CD4-positive, alpha-beta memory T cell (primary cell): ENCODE data around the gene GPHA2. TPM values are rescaled to one million over a fixed set of nuclear protein-coding genes. Genes with fewer than 3 reads are reported as not detected.

Source experiments
- CTCF ChIA-PET: fragments of 350-600 bp; sonication (Branson Sonifier 250); formaldehyde crosslinking; loops from one replicate; lab custom pipeline; 2021; ENCODE audit warnings: inconsistent platforms; ENCODE audit not compliant: partially characterized antibody; lab: Charles Lee
- POLR2A ChIA-PET: fragments of 350-600 bp; sonication (Branson Sonifier 250); formaldehyde crosslinking; loops from one replicate; lab custom pipeline; 2021; ENCODE audit not compliant: partially characterized antibody; lab: Charles Lee
- DNase-seq, 5 donors: peaks; one replicate each; pipeline versions ENCODE4 v3.0.0 to v3.0.0-alpha.2; 2020 to 2022; ENCODE audit warnings: mixed read lengths in 1 of 5
- H3K27ac ChIP-seq: one replicate; pipeline ENCODE4 v1.7.0; 2013; ENCODE audit warnings: low read depth, low read length
- H3K27me3 ChIP-seq: 2 replicates; pipeline ENCODE4 v1.7.0; 2013; ENCODE audit warnings: mild to moderate bottlenecking, low read length, moderate library complexity; ENCODE audit not compliant: insufficient read depth
- H3K36me3 ChIP-seq: 2 replicates; pipeline ENCODE4 v1.7.0; 2013; ENCODE audit warnings: mild to moderate bottlenecking, low read length, moderate library complexity; ENCODE audit not compliant: insufficient read depth
- H3K4me1 ChIP-seq: 2 replicates; pipeline ENCODE4 v1.7.0; 2013; ENCODE audit warnings: mild to moderate bottlenecking, low read length, moderate library complexity; ENCODE audit not compliant: insufficient read depth
- H3K4me3 ChIP-seq, 2 donors: one replicate each; pipeline ENCODE4 v1.7.0; 2013; ENCODE audit warnings: low read length in 2 of 2, mild to moderate bottlenecking in 1 of 2
- H3K9me3 ChIP-seq, 2 donors: one replicate each; pipeline ENCODE4 v1.7.0; 2013; ENCODE audit warnings: low read length in 2 of 2, control low read depth in 1 of 2; ENCODE audit not compliant: control insufficient read depth in 1 of 2
- H3K27ac Mint-ChIP-seq, 7 donors: one replicate each; pipeline ENCODE4 v1.8.0; 2020 to 2021; ENCODE audit warnings: mixed read lengths in 7 of 7, mild to moderate bottlenecking in 6 of 7, inconsistent platforms in 3 of 7, moderate library complexity in 3 of 7
- H3K27me3 Mint-ChIP-seq, 2 donors: one replicate each; pipeline ENCODE4 v1.8.0; 2020 to 2021; ENCODE audit warnings: mixed read lengths in 2 of 2
- H3K36me3 Mint-ChIP-seq, 2 donors: one replicate each; pipeline ENCODE4 v1.8.0; 2020 to 2021; ENCODE audit warnings: mixed read lengths in 2 of 2, inconsistent platforms in 1 of 2, mild to moderate bottlenecking in 1 of 2
- H3K4me1 Mint-ChIP-seq, 4 donors: one replicate each; pipeline ENCODE4 v1.8.0; 2020 to 2021; ENCODE audit warnings: mixed read lengths in 4 of 4, mild to moderate bottlenecking in 1 of 4
- H3K4me3 Mint-ChIP-seq, 8 donors: one replicate each; pipeline ENCODE4 v1.8.0; 2020 to 2021; ENCODE audit warnings: mixed read lengths in 8 of 8, mild to moderate bottlenecking in 7 of 8, moderate library complexity in 6 of 8, inconsistent platforms in 3 of 8
- H3K9me3 Mint-ChIP-seq, 8 donors: one replicate each; pipeline ENCODE4 v1.8.0; 2020 to 2021; ENCODE audit warnings: mixed read lengths in 8 of 8, mild to moderate bottlenecking in 5 of 8, inconsistent platforms in 3 of 8, moderate library complexity in 1 of 8
- intact Hi-C: fragments of 100-400 bp; cut with micrococcal nuclease; formaldehyde crosslinking; loops from one replicate; pipeline ENCODE4 v1.15.1; 2023
- polyA plus RNA-seq, 2 donors: library from polyadenylated mRNA; unstranded; fragments of 300-500 nt; fragmentation: Illumina TruSeq; gene quantifications; one replicate each; pipeline ENCODE4 v1.2.3, GENCODE V29; 2021
- total RNA-seq, 2 experiments: library from RNA; stranded (reverse); gene quantifications; one replicate each; pipeline ENCODE4 v1.2.3, GENCODE V29; 2021

Gene GPHA2
- total and polyA plus RNA-seq, 4 experiments from 2014 or later, result 0.47 TPM; not detected in 3

GRCh38 chr11:64913171-64913727 is 22.4 kb downstream of the GPHA2 start:
- POLR2A ChIA-PET, result interaction anchor here (5.8 kb wide), 1 partner anchor 13 kb away, joined by 46 read pairs; the partner anchor contains the start of gene PPP2R5B
- no peak overlapping the region for H3K27ac ChIP-seq
- no peaks in the 10 kb centered on the region for H3K27me3 Mint-ChIP-seq
- peaks cover 52% of the 10 kb centered on the region for H3K36me3 ChIP-seq
- H3K4me3 Mint-ChIP-seq, result no peak overlapping the region
- no peaks in the 10 kb centered on the region for H3K9me3 ChIP-seq
- DNase-seq, result peak in 1 of 5 donors; percentile 24
- CTCF ChIA-PET, result no interaction called here
- H3K4me1 ChIP-seq, result peaks cover 26% of the 10 kb centered on the region
- H3K27ac Mint-ChIP-seq, result peak overlapping the region in 2 of 7 donors; percentile 47 to 50
- no peaks in the 10 kb centered on the region for H3K9me3 Mint-ChIP-seq
- peaks cover 15 to 55% of the 10 kb centered on the region in 2 donors for H3K36me3 Mint-ChIP-seq
- H3K27me3 ChIP-seq, result no peaks in the 10 kb centered on the region
- H3K4me1 Mint-ChIP-seq, result peaks cover 15 to 31% (median 23%) of the 10 kb centered on the region in 4 donors
- no peak overlapping the region for H3K4me3 ChIP-seq
- intact Hi-C loops, result no loop called here

DNA sequence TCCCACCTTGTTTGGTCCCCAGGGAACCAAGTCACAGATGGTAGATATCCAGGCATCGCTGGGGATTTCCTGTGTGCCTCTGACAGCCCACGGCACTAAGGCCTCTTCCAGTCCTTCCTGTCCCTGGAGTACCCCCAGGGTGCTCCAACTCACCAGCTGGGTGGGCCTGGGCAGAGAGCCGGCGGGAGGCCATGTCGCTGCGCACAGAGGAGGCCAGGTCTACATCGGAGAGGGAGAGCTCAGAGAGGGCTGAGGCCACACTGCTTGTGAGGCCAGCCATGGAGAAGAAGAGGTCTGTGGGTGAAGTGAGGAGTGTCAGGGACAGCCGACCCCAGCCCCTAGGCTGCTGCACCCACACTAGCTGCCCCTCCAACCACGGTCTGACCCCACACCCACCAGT is 24.0 kb downstream of the GPHA2 start:
- Histone ChIP-seq H3K27me3 (no peaks in the 10 kb centered on the region), H3K27ac (no peak overlapping the region), H3K4me3 (no peak overlapping the region), H3K9me3 (no peaks in the 10 kb centered on the region), H3K36me3 (peaks cover 65% of the 10 kb centered on the region), H3K4me1 (peaks cover 17% of the 10 kb centered on the region)
- CTCF ChIA-PET, result interaction anchor here (0.5 to 1.4 kb wide), 2 partner anchors 64 to 66 kb away, joined by 4 to 5 read pairs; no protein-coding TSS in a partner anchor
- peaks cover 20 to 59% of the 10 kb centered on the region in 2 donors for H3K36me3 Mint-ChIP-seq
- no peak overlapping the region for H3K4me3 Mint-ChIP-seq
- no peaks in the 10 kb centered on the region for H3K27me3 Mint-ChIP-seq
- intact Hi-C loops, result no loop called here
- H3K4me1 Mint-ChIP-seq, result peaks cover 8 to 21% (median 13%) of the 10 kb centered on the region in 4 donors
- H3K27ac Mint-ChIP-seq, result peak overlapping the region in 2 of 7 donors; percentile 22 to 50
- POLR2A ChIA-PET, result interaction anchor here (0.6 to 1.7 kb wide), 3 partner anchors 11 to 596 kb away, joined by 3 to 4 read pairs (median 4); no protein-coding TSS in a partner anchor
- peak in 1 of 5 donors; percentile 16 for DNase-seq
- H3K9me3 Mint-ChIP-seq, result no peaks in the 10 kb centered on the region

- Histone ChIP-seq H3K4me3 (no peak overlapping the region), H3K4me1 (peaks cover 13% of the 10 kb centered on the region), H3K36me3 (peaks cover 69% of the 10 kb centered on the region), H3K9me3 (no peaks in the 10 kb centered on the region), H3K27ac (no peak overlapping the region), H3K27me3 (no peaks in the 10 kb centered on the region)
- H3K9me3 Mint-ChIP-seq, result no peaks in the 10 kb centered on the region
- ChIA-PET POLR2A (interaction anchor here (1.1 to 1.7 kb wide), 2 partner anchors 11 to 166 kb away, joined by 3 to 4 read pairs; no protein-coding TSS in a partner anchor), CTCF (interaction anchor here (1.4 kb wide), 1 partner anchor 63 kb away, joined by 5 read pairs; no protein-coding TSS in a partner anchor)
- no peak for DNase-seq
- no peaks in the 10 kb centered on the region for H3K27me3 Mint-ChIP-seq
- peaks cover 6 to 15% (median 8%) of the 10 kb centered on the region in 4 donors for H3K4me1 Mint-ChIP-seq
- intact Hi-C loops, result no loop called here
- peak overlapping the region in 1 of 7 donors; percentile 50 for H3K27ac Mint-ChIP-seq
- H3K4me3 Mint-ChIP-seq, result no peak overlapping the region
- H3K36me3 Mint-ChIP-seq, result peaks cover 20 to 53% of the 10 kb centered on the region in 2 donors
These were observed 24.6 kb downstream of the GPHA2 start for GRCh38 chr11:64911142-64911541.

GRCh38 chr11:64910451-64911093 is 25.1 kb downstream of the GPHA2 start:
- H3K27ac Mint-ChIP-seq, result peak overlapping the region in 1 of 7 donors; percentile 50
- H3K27me3 Mint-ChIP-seq, result no peaks in the 10 kb centered on the region
- no peak overlapping the region for H3K4me3 Mint-ChIP-seq
- Histone ChIP-seq H3K9me3 (no peaks in the 10 kb centered on the region), H3K27ac (no peak overlapping the region), H3K4me1 (peaks cover 7% of the 10 kb centered on the region), H3K27me3 (no peaks in the 10 kb centered on the region), H3K4me3 (no peak overlapping the region), H3K36me3 (peaks cover 74% of the 10 kb centered on the region)
- H3K4me1 Mint-ChIP-seq, result peaks cover under 1 to 9% (median 3%) of the 10 kb centered on the region in 4 donors
- peak in 1 of 5 donors; percentile 40 for DNase-seq
- CTCF ChIA-PET, result no interaction called here
- H3K9me3 Mint-ChIP-seq, result no peaks in the 10 kb centered on the region
- peaks cover 21 to 53% of the 10 kb centered on the region in 2 donors for H3K36me3 Mint-ChIP-seq
- POLR2A ChIA-PET, result no interaction called here
- intact Hi-C loops, result no loop called here

DNA sequence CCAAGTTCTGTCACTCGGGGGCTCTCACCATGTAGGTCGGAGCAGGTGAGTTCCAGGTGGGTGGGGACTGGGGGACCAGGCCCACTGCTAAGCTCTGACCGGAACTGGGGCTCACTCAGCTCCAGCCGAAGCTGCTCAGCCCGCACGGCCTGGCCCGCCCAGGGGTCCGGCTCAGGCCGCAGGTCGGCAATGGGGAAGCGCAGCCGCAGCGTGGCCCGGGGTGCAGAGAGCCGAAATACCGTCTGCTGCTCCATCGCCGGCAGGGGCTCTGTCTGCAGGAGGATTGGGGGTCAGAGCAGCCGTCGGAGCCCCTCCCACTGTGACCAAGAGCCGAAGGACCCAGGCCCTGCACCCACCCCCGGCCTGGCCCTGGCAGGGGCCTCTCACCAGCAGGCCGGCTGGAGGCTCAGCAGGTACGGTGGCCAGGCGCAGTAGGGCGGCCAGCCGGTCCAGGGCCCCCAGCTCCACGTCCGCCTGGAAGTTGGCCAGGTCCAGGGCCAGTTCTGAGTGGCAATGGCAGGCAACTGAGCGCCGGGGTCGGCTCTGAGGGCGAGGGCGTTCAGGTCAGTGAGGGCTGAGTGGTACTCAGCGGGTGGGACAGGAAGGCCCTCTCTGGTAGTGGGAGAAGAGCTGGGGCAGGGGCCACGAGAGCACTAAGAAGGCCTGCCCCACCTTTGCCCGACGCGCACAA is 25.9 kb downstream of the GPHA2 start:
- Histone ChIP-seq H3K27me3 (no peaks in the 10 kb centered on the region), H3K9me3 (no peaks in the 10 kb centered on the region), H3K36me3 (peaks cover 77% of the 10 kb centered on the region), H3K4me3 (no peak overlapping the region), H3K4me1 (no peaks in the 10 kb centered on the region), H3K27ac (no peak overlapping the region)
- POLR2A ChIA-PET, result no interaction called here
- Mint-ChIP-seq H3K4me1 (peaks cover 0 to 4% (median 3%) of the 10 kb centered on the region in 4 donors), H3K36me3 (peaks cover 26 to 59% of the 10 kb centered on the region in 2 donors), H3K4me3 (no peak overlapping the region), H3K27ac (no peak overlapping the region), H3K27me3 (no peaks in the 10 kb centered on the region), H3K9me3 (no peaks in the 10 kb centered on the region)
- peak in 1 of 5 donors; percentile 28 for DNase-seq
- intact Hi-C loops, result no loop called here
- CTCF ChIA-PET, result no interaction called here

DNA sequence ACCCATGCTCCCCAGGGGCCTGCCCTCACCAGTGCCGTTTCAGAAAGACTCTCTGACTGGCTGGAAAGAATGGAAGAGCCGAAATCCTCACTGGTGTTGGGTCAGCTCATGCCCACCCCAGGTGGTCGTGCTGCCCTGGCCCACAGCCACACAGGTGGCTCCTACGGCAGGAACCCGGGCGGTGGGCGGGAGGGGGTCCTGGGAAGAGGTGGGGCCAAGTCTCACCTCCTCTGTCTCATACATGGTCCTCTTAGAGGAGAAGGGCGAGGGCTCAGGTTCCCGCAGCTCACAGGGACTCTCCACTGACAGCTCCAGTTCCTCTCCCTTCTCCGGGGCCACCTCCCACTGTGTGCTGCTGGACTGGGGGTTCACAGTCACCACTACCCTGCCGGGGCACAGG is 26.9 kb downstream of the GPHA2 start:
- no peak overlapping the region for H3K27ac Mint-ChIP-seq
- peaks cover 75% of the 10 kb centered on the region for H3K36me3 ChIP-seq
- POLR2A ChIA-PET, result no interaction called here
- intact Hi-C loops, result no loop called here
- no peaks in the 10 kb centered on the region for H3K4me1 ChIP-seq
- no peak overlapping the region for H3K27ac ChIP-seq
- peaks cover 0 to 3% (median under 1%) of the 10 kb centered on the region in 4 donors for H3K4me1 Mint-ChIP-seq
- H3K9me3 Mint-ChIP-seq, result no peaks in the 10 kb centered on the region
- H3K36me3 Mint-ChIP-seq, result peaks cover 27 to 63% of the 10 kb centered on the region in 2 donors
- no peaks in the 10 kb centered on the region for H3K27me3 ChIP-seq
- H3K4me3 Mint-ChIP-seq, result no peak overlapping the region
- no peak overlapping the region for H3K4me3 ChIP-seq
- CTCF ChIA-PET, result no interaction called here
- DNase-seq, result no peak
- no peaks in the 10 kb centered on the region for H3K27me3 Mint-ChIP-seq
- no peaks in the 10 kb centered on the region for H3K9me3 ChIP-seq

DNA sequence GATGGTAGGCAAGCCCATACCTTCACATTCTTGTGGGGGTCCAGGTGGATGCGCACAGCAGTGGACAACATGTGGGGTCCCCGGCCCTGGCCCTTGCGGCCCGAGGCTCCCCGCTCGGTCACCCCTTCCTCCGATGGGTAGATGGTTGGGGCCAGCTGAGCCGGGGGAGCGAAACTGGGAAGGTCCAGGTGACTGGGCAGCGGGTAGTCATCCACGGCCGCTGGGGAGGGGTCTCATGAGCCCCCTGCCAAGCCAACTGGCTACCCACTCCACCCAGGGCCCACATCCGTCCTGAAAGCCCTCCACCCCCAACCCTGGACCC is 29.4 kb downstream of the GPHA2 start:
- H3K36me3 Mint-ChIP-seq, result peaks cover 17 to 55% of the 10 kb centered on the region in 2 donors

More for the DNA sequence above, 29.4 kb downstream of the GPHA2 start:
- Histone ChIP-seq H3K36me3 (peaks cover 64% of the 10 kb centered on the region), H3K9me3 (no peaks in the 10 kb centered on the region), H3K27ac (no peak overlapping the region), H3K4me3 (no peak overlapping the region), H3K27me3 (no peaks in the 10 kb centered on the region), H3K4me1 (peaks cover 1% of the 10 kb centered on the region)
- Mint-ChIP-seq H3K9me3 (no peaks in the 10 kb centered on the region), H3K27ac (no peak overlapping the region), H3K4me1 (peaks cover 4 to 8% (median 6%) of the 10 kb centered on the region in 4 donors), H3K27me3 (no peaks in the 10 kb centered on the region), H3K4me3 (no peak overlapping the region)
- peak in 1 of 5 donors; percentile 35 for DNase-seq
- intact Hi-C loops, result no loop called here
- POLR2A ChIA-PET, result interaction anchor here (1.0 to 1.5 kb wide), 2 partner anchors 10 to 28 kb away, joined by 3 to 5 read pairs; partner anchors contain the start of gene EHD1
- CTCF ChIA-PET, result interaction anchor here (1.6 kb wide), 1 partner anchor 18 kb away, joined by 4 read pairs; no protein-coding TSS in a partner anchor
